Duodenal mucosa (tissue), 2 donors: ENCODE data around the gene GABBR1.

Source experiments
- H3K27ac ChIP-seq: one replicate; pipeline ENCODE4 v1.7.0; 2013; ENCODE audit warnings: low read depth, low read length
- H3K27me3 ChIP-seq, 2 donors: one replicate each; pipeline ENCODE4 v1.7.0; 2013; ENCODE audit warnings: low read length in 2 of 2, control low read depth in 1 of 2; ENCODE audit not compliant: insufficient read depth in 2 of 2, control insufficient read depth in 1 of 2
- H3K36me3 ChIP-seq, 2 donors: one replicate each; pipeline ENCODE4 v1.7.0; 2013; ENCODE audit warnings: low read length in 2 of 2, control low read depth in 1 of 2; ENCODE audit not compliant: insufficient read depth in 2 of 2, control insufficient read depth in 1 of 2
- H3K4me1 ChIP-seq, 2 donors: one replicate each; pipeline ENCODE4 v1.7.0; 2013; ENCODE audit warnings: low read length in 2 of 2, control low read depth in 1 of 2; ENCODE audit not compliant: insufficient read depth in 2 of 2, control insufficient read depth in 1 of 2
- H3K4me3 ChIP-seq, 2 donors: one replicate each; pipeline ENCODE4 v1.7.0; 2013; ENCODE audit warnings: low read length in 2 of 2, low read depth in 1 of 2
- H3K9ac ChIP-seq, 2 donors: one replicate each; pipeline ENCODE4 v1.7.0; 2013; ENCODE audit warnings: low read length in 2 of 2, low read depth in 1 of 2
- H3K9me3 ChIP-seq, 2 donors: one replicate each; pipeline ENCODE4 v1.7.0; 2013; ENCODE audit warnings: low read length in 2 of 2, control low read depth in 1 of 2; ENCODE audit not compliant: control insufficient read depth in 1 of 2

Gene GABBR1

DNA sequence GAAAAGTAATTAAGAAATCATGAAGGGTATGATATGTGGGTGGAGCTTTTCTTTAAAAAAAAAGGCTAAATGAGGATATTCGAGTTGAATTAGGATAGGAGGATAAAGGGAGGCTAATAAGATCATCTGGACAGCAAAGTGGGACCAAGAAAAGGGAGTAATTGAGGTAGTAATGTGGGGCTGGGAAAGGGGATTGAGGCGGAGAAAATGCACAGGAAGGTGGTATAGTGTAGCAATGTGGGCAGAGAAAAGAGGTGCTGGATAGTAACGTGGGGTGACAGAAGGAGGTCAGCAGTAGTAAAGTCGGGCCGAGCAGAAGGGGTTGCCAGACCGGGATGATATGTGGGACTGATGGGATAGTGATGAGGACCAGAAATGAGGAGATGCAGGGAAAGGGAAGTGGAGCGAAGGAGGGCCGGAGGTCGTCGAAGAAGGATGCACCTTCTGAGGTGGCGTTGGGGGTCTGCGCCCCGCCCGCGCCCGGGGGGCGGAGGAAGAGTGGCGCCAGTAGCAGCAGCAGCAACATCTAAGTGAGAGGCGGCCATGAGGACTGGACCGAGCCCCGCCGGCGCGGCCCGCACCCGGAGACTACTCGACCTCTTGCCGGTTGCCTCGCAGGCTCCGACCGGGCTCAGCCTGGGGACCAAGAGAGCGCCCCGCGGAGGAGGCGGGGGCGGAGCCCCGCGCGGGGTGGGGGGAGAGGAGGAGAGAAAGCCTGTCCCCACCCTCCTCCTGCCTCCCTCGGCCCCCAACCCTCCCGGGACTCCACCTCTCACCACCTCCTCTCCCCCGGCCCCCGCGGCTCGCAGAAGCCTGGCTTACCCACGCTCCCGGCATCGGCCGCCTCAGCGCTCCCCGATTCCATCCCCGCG is 887 bp downstream of the GABBR1 start:
- H3K9me3 ChIP-seq: no peaks in the 10 kb centered on the region
- peaks cover 29 to 42% of the 10 kb centered on the region in 2 donors for H3K27me3 ChIP-seq
- H3K4me3 ChIP-seq: peak overlapping the region; percentile 70 to 71
- peaks cover 11 to 19% of the 10 kb centered on the region in 2 donors for H3K4me1 ChIP-seq
- H3K9ac ChIP-seq: peak overlapping the region; percentile 36 to 47
- H3K36me3 ChIP-seq: no peaks in the 10 kb centered on the region
- no peak overlapping the region for H3K27ac ChIP-seq

DNA sequence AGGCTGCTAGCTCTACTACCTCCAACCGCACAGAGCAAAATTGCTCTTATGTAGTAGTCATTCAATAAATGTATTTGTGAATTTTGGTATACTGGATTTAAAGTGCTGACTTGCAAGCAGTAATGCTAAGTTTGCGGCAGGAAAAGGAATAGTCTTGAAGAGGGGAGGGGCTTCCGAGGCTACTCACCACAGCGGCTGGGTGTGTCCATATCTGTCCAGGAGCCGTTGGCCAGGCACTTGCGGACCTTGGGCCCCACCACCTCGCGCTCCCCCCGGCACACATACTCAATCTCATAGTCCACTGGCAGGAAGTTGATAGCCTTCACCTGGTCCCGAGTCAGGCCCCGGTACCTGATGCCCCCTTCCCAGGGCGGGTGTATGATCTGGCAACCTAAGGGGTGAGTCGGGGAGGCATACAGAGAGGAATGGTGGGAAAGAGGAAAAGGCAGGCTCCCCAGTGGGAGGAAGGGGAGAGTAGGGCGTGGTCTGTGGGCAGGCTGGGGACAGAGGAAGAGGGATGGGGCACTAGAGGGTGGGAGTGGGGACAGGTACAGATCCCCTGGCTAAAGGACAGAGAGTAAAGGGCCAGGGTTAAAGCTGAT is 1.7 kb downstream of the GABBR1 start:
- Histone ChIP-seq H3K4me3 (no peak overlapping the region), H3K9me3 (no peaks in the 10 kb centered on the region), H3K27me3 (peaks cover 29 to 49% of the 10 kb centered on the region in 2 donors), H3K36me3 (no peaks in the 10 kb centered on the region), H3K27ac (no peak overlapping the region), H3K4me1 (peaks cover 11 to 19% of the 10 kb centered on the region in 2 donors), H3K9ac (no peak overlapping the region)

DNA sequence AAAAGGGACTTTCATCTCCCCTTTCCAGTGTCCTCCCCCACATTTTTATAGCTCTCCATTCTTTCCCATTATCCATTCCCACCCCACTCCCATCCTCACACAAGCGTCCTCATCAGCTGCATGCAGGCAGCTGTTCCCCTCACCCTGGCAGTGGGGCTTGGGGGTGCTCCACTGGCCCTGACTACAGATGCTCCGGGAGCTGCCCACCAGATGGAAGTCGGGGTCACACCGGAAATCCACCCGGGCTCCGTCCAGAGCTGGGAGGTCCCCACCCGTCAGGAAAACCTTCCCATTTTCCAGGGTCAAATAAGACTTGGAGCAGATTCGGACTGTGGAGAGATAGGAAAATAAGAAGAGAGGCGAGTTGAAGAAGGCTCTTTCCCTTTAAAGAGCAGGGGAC is 2.7 kb downstream of the GABBR1 start:
- Histone ChIP-seq H3K27me3 (peaks cover 29 to 53% of the 10 kb centered on the region in 2 donors), H3K4me1 (peaks cover 11 to 19% of the 10 kb centered on the region in 2 donors), H3K9me3 (no peaks in the 10 kb centered on the region), H3K27ac (no peak overlapping the region), H3K9ac (no peak overlapping the region), H3K4me3 (no peak overlapping the region), H3K36me3 (no peaks in the 10 kb centered on the region)

DNA sequence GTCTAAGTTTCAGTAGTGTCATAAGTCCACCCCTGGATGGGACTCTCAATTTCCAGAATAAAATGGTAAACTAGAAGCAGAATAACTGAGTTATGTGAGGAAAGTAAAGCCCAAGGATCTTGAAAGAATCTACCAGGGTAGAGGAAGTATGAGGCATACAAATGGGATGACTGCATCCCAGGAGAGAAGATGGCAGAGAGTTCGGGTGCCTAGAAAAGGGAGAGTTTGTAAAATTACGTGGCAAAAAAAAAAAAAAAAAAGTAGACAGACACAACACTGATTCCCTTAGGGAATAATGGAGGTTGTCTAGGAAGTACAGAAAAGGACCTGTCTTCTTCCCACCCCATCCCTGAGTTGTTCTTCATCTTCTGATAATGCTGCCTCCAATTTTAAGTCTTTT is 3.4 kb downstream of the GABBR1 start:
- no peaks in the 10 kb centered on the region for H3K9me3 ChIP-seq
- H3K9ac ChIP-seq: no peak overlapping the region
- peaks cover 33 to 53% of the 10 kb centered on the region in 2 donors for H3K27me3 ChIP-seq
- no peaks in the 10 kb centered on the region for H3K36me3 ChIP-seq
- H3K4me3 ChIP-seq: no peak overlapping the region
- no peak overlapping the region for H3K27ac ChIP-seq
- peaks cover 11 to 19% of the 10 kb centered on the region in 2 donors for H3K4me1 ChIP-seq

DNA sequence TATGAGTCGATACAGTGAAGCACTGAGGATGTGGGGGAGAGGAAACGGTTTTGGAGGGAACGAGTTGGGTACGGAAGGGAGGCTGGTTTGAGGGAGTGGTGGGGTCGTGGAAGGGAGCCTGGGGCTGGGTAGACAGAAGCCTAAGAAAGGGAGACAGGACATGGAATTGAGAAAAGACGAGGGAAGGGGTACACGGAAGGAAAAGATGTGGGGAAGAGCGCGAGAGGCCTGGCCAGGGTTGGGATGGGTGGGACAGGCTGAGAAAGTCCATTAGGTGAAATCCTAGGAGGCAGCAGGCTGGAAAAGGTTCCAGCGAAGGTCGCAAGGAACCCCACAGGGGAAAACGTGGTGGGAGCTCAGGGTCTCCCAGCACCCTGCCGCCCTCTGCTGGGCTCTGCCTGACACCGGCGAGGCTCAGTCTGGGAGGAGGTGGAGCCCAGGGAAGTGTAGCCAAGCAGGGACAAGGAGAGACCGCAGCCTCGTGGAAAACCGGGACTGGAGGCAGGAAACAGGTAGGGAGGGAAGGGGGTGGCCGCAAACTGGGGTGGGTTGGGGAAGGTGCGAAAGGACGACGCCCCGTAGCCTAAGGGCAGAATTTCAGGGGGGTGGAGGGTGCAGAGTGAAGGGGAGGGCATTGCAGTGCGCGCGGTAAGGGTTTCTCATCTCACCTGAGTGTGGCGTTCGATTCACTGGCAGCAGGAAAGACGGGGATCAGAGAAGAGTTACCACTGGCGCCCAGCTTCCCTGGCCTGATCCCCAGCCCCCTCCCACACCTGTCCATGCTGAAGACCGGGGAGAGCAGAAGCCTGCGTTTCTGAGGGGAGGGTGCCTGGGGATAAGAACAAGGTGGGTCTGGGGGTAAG is 4.3 kb downstream of the GABBR1 start:
- Histone ChIP-seq H3K9me3 (no peaks in the 10 kb centered on the region), H3K9ac (peak overlapping the region; percentile 30 to 38), H3K4me3 (peak overlapping the region; percentile 61 to 79), H3K27me3 (peaks cover 33 to 53% of the 10 kb centered on the region in 2 donors), H3K36me3 (no peaks in the 10 kb centered on the region), H3K27ac (no peak overlapping the region), H3K4me1 (peaks cover 11 to 19% of the 10 kb centered on the region in 2 donors)

DNA sequence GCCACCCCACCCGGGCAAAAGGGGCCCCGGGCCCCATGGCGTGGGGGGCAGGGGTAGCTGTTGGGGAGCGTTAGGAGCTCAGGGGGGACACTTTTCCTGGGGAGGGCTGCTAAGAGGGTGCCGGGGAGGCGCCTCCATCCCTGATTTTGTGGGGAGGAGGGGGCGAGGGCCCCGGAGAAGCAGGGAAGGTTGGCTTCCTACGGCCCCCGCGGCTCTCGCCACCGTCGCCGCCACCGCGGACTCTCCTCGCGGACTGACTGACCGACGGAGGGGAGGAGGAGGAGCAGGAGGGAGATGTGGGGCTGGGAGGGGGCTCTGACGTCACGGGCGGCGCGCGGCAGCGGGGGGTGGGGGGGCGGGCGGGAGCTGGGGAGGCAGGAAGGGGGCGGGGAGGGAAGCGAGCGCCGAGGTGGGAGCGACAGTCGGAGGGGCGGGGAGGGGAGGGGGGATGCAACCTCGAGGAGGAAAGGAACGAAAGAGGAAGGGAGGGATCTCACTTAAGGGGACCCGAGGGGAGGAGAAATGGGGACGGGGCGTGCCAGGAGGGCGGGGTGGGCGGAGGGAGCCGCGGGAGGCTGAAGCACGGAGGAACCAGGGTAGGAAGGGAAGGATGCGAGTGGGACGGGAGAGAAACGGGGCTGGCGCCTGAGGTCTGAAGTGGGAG is 5.1 kb downstream of the GABBR1 start:
- H3K4me3 ChIP-seq: peak overlapping the region; percentile 61 to 79
- no peak overlapping the region for H3K27ac ChIP-seq
- peak overlapping the region; percentile 30 to 38 for H3K9ac ChIP-seq
- no peaks in the 10 kb centered on the region for H3K36me3 ChIP-seq
- H3K9me3 ChIP-seq: no peaks in the 10 kb centered on the region
- peaks cover 33 to 50% of the 10 kb centered on the region in 2 donors for H3K27me3 ChIP-seq
- H3K4me1 ChIP-seq: peaks cover 11 to 19% of the 10 kb centered on the region in 2 donors

DNA sequence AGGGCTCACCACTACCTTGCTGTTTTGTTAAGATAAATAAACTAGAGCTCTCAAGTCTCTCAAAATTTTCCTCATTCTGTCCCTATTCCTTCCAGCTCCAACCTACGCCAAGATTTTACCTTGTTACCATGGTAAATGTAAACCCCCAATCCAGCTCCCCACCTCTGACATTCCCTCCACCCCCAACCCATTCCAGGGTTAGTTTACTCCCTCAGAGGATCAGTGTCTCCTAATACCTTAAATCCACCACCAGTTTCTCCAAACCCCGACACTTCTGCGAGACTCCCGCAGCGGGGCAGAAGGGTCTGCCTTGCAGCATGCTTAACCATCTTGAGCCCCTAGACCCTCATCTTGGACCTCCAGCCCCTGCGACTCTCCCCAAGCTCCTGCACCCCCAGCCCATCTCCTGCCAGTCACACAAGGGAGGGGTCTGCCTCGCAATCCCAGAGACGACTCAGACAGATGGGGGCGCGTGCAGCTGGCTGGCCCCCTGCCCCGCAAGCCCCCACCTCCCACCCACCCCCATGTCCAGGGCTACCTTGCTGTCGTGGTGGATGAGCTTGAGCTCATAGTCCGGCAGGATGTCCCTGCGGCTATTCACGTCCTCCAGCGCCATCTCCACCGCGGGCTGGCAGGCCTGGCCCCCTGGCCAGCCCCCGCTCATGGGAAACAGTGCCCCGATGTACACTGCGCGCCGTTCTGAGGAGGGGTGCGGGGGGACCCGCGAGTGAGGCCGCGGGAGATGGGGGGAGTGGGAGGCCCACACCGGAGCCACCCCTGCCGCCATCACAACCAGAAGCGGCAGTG is 5.8 kb downstream of the GABBR1 start:
- Histone ChIP-seq H3K27ac (no peak overlapping the region), H3K36me3 (no peaks in the 10 kb centered on the region), H3K27me3 (peaks cover 32 to 48% of the 10 kb centered on the region in 2 donors), H3K4me3 (peak overlapping the region; percentile 37 to 48), H3K9me3 (no peaks in the 10 kb centered on the region), H3K4me1 (peaks cover 11 to 16% of the 10 kb centered on the region in 2 donors), H3K9ac (peak overlapping the region in 1 of 2 donors; percentile 30)

DNA sequence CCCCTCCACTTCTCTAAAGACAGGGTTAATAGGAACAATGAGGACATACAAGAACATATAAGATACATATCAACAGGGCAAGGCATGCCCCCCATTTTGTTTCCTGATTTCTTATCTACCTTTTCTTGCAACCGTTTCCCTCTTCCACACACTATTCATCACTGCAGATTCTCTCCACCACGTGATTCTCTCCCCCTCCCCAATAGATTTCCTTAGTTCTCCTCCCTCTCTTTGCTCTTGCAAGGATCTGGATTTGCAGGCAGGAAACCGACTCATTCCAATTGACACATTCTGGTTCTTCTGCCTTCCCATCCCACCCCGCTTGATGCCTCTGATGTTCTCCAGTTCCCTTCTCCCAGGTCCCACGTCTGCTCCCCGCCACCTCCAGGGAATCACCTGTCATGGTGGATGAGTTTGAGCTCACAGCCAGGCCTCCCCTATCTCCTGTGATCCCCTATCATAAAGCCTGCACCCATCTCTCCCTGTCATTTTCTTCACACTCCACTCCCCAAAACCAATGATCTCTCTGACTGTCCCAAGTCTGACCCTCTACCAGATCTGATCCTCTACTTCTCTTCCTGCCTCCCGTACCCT is 7.5 kb downstream of the GABBR1 start:
- Histone ChIP-seq H3K27ac (no peak overlapping the region), H3K4me3 (no peak overlapping the region), H3K27me3 (peaks cover 18 to 31% of the 10 kb centered on the region in 2 donors), H3K4me1 (peaks cover 10 to 11% of the 10 kb centered on the region in 2 donors), H3K9ac (no peak overlapping the region), H3K9me3 (no peaks in the 10 kb centered on the region), H3K36me3 (no peaks in the 10 kb centered on the region)

DNA sequence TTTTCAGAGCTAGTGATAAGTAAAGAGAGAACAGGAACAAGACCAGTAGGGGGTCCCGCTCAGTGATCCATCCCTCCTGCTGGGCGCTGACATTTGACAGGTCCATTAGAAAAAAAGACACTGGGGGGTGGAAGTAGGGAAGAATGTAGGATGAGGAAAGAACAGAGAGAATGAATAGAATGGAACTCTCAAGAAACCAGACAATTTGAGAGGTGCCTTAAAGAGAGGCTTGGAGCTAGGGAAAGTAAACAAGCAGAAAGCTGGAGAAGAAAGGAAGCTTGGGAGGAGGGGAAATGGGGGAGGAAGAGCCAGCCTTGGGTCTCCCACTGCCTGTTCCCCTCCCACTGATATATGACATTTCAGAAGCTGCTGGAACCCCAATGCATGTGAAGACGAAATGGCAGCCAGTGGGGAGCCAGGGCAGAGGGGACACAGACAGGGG is 8.4 kb downstream of the GABBR1 start:
- no peak overlapping the region for H3K9ac ChIP-seq
- peaks cover 10 to 11% of the 10 kb centered on the region in 2 donors for H3K4me1 ChIP-seq
- H3K27ac ChIP-seq: no peak overlapping the region
- H3K27me3 ChIP-seq: peaks cover 10 to 22% of the 10 kb centered on the region in 2 donors
- no peak overlapping the region for H3K4me3 ChIP-seq
- H3K9me3 ChIP-seq: no peaks in the 10 kb centered on the region
- no peaks in the 10 kb centered on the region for H3K36me3 ChIP-seq
